HG02981 (cell line): Measurements from ENCODE around the gene SH2B3.

Experiments
- ATAC-seq: cut with Tn5 transposase; IDR thresholded peaks from one replicate; pipeline ENCODE4 v1.9.1; 2021; ENCODE audit warnings: mild to moderate bottlenecking, moderate library complexity; ENCODE audit not compliant: unreplicated experiment

The SH2B3 gene

GRCh38 chr12:111408686-111409402, 3.1 kb downstream of the SH2B3 start:
- no peak for ATAC-seq

GRCh38 chr12:111409403-111409779, 3.7 kb downstream of the SH2B3 start:
- ATAC-seq, result no peak

- ATAC-seq, result no peak
Observed at GRCh38 chr12:111409780-111410430, 4.2 kb downstream of the SH2B3 start.

GRCh38 chr12:111410431-111411184, 4.9 kb downstream of the SH2B3 start:
- ATAC-seq, result no peak

- no peak for ATAC-seq
Observed at GRCh38 chr12:111411185-111411764, 5.6 kb downstream of the SH2B3 start.

GRCh38 chr12:111412007-111412829, 6.5 kb downstream of the SH2B3 start:
- ATAC-seq, result no peak

GRCh38 chr12:111412830-111413441, 7.2 kb downstream of the SH2B3 start:
- ATAC-seq, result no peak

- no peak for ATAC-seq
Observed at GRCh38 chr12:111413442-111414086, 7.8 kb downstream of the SH2B3 start.

GRCh38 chr12:111414711-111415252, 9.1 kb downstream of the SH2B3 start:
- no peak for ATAC-seq

GRCh38 chr12:111417290-111417689, 11.6 kb downstream of the SH2B3 start:
- ATAC-seq, result no peak

- no peak for ATAC-seq
Observed at GRCh38 chr12:111417784-111418593, 12.3 kb downstream of the SH2B3 start.

- ATAC-seq, result no peak
Observed at GRCh38 chr12:111418594-111418880, 12.8 kb downstream of the SH2B3 start.

- no peak for ATAC-seq
Observed at GRCh38 chr12:111419784-111420183, 14.1 kb downstream of the SH2B3 start.

GRCh38 chr12:111420494-111420893, 14.8 kb downstream of the SH2B3 start:
- no peak for ATAC-seq

- ATAC-seq, result no peak
Observed at GRCh38 chr12:111424189-111424792, 18.6 kb downstream of the SH2B3 start.

- ATAC-seq, result no peak
Observed at GRCh38 chr12:111424793-111425251, 19.1 kb downstream of the SH2B3 start.

GRCh38 chr12:111425655-111426054, 19.9 kb downstream of the SH2B3 start:
- ATAC-seq, result no peak
